GM12874 (cell line): ENCODE measurements around the gene LSAMP.

ENCODE experiments used
- TF ChIP-seq, protein P1 (sequence below): IDR thresholded peaks from 2 replicates; pipeline ENCODE4 v1.5.1; 2011; ENCODE audit warnings: low read depth, mild to moderate bottlenecking, control low read depth, low read length, moderate library complexity; ENCODE audit not compliant: insufficient read depth

The LSAMP gene

DNA sequence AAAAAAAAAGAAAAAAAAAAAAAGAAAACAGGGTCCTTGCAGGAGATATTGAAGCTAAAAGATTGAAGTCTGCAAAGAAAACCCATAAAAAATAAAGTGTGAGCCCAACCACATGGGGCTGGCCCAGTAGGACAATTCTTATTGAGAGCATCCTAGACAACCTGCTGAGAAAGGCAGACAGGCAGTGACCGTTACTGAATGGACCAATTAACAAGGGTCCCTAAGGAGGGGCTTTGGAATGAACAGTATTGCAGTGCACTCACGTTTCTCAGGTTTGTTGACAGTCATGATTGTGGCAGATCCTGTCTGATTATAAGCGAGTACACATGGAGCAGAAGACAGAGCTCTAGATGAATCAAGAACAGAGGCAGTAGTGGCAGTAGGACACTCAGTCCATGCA lies 168.6 kb downstream of the LSAMP start:
- TF ChIP-seq, protein P1, sequence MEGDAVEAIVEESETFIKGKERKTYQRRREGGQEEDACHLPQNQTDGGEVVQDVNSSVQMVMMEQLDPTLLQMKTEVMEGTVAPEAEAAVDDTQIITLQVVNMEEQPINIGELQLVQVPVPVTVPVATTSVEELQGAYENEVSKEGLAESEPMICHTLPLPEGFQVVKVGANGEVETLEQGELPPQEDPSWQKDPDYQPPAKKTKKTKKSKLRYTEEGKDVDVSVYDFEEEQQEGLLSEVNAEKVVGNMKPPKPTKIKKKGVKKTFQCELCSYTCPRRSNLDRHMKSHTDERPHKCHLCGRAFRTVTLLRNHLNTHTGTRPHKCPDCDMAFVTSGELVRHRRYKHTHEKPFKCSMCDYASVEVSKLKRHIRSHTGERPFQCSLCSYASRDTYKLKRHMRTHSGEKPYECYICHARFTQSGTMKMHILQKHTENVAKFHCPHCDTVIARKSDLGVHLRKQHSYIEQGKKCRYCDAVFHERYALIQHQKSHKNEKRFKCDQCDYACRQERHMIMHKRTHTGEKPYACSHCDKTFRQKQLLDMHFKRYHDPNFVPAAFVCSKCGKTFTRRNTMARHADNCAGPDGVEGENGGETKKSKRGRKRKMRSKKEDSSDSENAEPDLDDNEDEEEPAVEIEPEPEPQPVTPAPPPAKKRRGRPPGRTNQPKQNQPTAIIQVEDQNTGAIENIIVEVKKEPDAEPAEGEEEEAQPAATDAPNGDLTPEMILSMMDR = no peak

DNA sequence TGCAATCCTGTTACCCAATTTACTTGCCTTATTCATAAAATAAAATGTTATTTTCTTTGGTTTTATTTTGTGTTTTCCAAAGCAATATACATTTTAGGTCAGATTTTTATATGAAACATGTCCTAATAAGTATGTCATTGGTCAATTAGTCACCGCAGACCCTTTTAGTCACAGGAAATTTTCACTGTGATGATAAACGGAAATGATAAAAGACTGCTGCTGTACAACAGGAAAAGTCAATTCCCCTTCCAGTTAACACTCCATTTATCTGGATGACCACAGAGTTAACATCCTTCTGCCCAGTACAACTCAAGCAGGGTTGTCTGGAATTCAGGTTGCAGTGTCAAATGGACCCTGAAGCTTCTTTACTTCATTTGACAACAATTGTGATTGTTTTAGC lies 175.2 kb downstream of the LSAMP start:
- TF ChIP-seq, protein P1 = no peak

DNA sequence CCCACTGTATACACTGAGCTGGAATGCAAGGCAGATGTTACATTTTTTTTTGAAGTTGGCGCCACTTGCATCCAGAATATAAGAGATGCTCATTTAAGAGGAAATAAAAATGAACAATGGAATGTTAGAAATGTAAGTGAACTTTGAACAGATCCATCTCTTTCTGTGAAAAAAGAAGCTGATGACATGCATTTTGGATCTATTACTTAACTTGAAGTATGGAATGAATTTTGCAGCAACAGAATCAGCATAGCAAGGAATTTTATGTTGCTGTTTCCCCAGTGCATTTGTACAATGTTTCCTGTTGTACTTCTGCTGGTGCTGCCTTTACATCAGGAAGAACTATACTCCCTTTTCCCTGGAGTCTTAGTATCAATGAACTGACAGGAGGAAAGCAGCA lies 178.2 kb downstream of the LSAMP start:
- TF ChIP-seq, protein P1 = no peak

DNA sequence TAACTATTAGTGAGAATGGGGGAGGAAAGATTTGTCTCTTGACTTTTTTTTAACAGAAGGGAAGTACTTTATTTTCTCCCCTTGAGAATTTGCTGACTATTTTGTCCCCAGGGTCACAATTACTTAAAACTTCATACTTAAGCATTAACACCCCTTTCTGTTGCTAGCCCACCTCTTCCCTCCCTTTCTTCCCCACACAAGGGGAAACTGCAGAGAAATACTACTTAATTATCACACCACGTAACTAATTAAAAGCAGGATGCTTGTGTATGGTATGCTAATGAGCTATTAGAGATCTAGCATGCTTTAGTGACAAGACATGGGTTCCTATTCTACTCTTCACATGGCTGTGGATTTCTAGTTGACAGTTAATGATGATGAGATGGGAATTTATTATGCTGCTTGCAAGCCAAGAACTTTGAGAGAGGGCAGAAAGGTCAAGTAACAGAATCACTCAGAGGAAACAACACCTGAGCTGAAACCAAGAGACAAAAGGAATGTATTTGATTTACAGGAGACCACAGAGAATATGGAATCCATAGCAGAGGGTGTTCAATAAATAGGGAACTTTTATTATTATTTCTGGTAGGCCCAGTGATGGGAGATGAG lies 179.2 kb downstream of the LSAMP start:
- TF ChIP-seq, protein P1 = no peak

DNA sequence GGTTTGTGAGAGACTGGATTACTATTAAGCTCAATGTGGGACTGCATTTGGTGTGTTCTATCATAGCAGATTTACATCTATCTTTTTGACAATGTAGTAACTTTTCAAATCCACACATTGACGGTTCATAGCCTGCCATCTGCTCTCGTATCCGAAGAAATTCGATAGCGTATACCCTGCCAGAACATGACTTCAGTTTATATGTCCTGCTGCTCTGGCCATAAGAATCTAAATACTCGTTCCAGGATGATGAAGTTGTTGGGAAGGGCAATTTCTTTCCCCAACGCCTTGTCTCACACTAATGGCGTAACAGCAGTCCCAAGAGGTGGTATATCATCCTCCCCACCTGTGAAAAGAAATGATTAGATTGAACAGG lies 180.0 kb downstream of the LSAMP start:
- TF ChIP-seq, protein P1 = no peak

DNA sequence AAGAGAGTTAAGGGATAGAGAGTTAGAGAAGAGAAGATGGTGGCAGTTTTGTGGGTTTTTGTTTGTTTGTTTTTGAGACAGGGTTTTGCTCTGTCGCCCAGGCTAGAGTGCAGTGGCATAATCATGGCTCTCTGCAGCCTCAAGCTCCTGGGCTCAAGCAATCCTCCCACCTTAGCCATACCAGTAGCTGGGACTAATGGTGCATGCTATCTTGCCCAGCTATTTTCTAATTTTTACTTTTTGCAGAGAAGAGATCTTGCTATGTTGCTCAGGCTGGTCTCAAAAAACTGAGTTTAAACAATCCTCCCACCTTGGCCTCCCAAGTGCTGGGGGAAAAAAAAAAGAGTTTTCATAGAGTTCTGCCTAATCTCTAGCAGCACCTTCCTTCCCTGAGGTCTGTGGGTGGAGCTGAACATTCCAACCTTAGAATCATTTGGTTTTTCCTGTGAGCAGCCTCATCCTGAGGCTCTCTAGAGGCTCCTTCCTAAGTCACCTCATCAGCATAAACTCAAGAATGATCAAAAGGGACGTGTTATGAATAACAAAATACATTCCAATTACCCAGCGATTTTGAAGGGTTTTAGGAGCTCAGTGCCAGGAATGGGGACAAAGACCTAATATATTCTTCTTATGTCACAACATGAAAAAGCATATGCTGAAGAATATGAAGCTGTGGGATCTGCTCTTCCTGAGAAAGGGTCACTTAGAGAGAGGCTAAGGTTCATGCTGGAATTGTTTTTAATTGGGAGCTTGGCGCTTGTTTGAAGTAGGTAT lies 180.6 kb downstream of the LSAMP start:
- TF ChIP-seq, protein P1 = no peak

DNA sequence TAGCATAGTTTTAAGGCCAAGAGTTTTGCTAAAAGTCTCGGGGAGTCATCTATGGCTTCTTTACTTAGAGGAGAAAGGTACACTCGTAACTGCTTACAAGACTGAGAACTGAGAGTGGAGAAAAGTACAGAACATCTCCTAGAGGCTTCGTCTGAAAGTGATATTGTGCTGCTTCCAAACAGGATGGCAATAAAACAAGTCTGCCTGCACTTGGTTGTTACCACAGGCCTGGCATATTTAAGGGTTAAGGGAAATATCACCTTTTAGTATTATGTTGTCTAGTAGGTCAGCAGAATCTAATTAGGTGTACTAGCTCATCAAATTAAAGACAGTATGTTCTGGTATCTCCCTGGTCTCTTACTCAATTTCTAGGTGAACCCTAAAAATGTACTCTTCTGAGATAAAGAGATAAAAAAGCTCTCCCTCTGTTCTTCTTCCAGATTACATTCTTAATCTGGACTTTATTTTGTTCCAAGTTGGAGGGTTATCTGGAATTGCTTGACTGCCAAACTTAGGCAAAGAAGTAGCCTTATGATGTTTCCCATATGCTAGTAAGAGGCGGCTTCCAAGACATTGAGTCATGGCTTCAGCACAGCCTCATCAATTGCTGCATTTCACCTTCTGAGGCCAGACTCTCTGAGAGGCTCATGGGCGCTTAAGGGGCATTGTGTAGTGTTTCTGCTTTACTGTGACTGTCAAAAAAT lies 181.3 kb downstream of the LSAMP start:
- TF ChIP-seq, protein P1 = no peak
